VCaP (cell line): ENCODE measurements around the gene R3HDM4.
"Not testable (repeated sequence)": the region's sequence is repeated elsewhere in the genome, so short reads cannot be mapped to it uniquely, and the experiment has no call there.

Experiments used
- H3K27ac ChIP-seq: fragments of 450-650 bp; 2 replicates; pipeline ENCODE4 v1.5.1; 2017
- TF ChIP-seq, protein P1 (sequence below): fragments of 450-650 bp; conservative IDR thresholded peaks from 2 replicates; pipeline ENCODE4 v1.5.1; 2017; ENCODE audit warnings: mild to moderate bottlenecking, moderate library complexity

Gene R3HDM4

DNA sequence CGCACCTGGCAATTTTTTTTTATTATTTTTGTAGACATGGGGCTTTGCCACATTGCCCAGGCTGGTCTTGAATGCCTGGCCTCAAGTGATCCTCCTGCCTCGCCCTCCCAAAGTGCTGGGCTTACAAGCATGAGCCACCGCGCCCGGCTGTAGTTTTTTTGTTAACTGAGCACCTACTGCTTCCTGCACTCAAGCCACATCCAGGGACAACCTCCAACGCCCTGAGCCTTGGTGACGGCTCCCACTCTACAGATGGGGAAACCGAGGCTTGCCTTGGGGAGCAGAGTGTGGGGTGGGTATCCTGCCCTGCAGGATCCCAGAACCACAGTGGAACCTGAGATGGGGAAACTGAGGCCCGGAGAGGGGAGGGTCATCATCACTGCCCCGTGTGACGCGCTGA, 57.9 kb downstream of the R3HDM4 start:
- no peak overlapping the region for H3K27ac ChIP-seq
- TF ChIP-seq, protein P1, sequence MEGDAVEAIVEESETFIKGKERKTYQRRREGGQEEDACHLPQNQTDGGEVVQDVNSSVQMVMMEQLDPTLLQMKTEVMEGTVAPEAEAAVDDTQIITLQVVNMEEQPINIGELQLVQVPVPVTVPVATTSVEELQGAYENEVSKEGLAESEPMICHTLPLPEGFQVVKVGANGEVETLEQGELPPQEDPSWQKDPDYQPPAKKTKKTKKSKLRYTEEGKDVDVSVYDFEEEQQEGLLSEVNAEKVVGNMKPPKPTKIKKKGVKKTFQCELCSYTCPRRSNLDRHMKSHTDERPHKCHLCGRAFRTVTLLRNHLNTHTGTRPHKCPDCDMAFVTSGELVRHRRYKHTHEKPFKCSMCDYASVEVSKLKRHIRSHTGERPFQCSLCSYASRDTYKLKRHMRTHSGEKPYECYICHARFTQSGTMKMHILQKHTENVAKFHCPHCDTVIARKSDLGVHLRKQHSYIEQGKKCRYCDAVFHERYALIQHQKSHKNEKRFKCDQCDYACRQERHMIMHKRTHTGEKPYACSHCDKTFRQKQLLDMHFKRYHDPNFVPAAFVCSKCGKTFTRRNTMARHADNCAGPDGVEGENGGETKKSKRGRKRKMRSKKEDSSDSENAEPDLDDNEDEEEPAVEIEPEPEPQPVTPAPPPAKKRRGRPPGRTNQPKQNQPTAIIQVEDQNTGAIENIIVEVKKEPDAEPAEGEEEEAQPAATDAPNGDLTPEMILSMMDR: no peak

DNA sequence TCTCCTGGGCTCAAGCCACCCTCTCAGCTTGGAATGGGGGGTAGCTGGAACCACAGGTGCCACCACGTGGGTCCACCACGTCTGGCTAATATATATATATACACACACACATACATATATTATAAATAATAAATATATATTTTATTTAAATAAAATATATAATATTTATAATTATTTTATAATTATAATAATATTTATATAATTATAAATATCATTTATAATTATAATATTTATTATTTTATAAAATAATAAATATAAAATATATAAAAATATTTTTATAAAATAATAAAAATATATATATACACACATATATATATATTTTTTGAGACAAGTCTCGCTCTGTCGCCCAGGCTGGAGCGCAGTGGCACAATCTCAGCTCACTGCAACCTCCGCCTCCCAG, 58.5 kb downstream of the R3HDM4 start:
- TF ChIP-seq, protein P1: no peak

DNA sequence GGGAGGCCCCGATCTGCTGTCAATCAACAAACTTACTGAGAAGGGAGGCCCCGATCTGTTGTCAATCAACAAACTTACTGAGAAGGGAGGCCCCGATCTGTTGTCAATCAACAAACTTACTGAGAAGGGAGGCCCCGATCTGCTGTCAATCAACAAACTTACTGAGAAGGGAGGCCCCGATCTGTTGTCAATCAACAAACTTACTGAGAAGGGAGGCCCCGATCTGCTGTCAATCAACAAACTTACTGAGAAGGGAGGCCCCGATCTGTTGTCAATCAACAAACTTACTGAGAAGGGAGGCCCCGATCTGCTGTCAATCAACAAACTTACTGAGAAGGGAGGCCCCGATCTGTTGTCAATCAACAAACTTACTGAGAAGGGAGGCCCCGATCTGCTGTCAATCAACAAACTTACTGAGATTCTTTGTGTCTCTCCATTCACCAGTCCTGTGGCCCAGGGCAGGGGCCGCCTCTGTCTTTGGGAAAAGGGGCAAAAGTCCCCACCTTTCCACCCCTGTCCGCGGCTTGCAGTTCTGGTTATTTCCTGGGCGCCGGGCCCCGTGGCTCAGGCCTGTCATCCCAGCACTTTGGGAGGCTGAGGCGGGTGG, 59.3 kb downstream of the R3HDM4 start:
- not testable (repeated sequence) for H3K27ac ChIP-seq

More for the DNA sequence above, 58.5 kb downstream of the R3HDM4 start:
- H3K27ac ChIP-seq: no peak overlapping the region

DNA sequence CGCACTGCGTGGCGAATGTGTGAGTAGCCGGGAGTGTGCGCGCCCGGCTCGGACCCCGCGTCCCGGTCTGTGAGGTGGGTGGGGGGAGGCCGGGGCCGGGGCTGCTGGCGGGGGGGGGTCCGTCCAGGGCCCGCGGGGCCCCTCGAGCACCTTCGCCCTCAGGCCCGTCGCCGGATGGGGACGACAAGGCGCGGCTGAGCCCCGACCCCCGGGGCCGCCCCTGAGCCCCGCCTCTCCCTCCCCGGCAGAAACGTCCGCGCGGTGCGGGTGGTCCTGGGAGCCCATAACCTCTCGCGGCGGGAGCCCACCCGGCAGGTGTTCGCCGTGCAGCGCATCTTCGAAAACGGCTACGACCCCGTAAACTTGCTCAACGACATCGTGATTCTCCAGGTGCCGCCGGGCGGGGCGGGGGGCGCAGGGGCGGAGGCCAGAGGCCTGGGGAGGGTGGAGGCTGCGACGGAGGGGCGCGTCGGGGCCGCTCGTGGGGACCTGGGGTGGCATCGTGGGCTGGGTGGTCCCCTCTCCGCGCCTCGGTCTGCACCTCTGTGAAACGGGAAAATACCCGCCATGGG, 59.9 kb downstream of the R3HDM4 start:
- no peak overlapping the region for H3K27ac ChIP-seq
- TF ChIP-seq, protein P1: no peak

DNA sequence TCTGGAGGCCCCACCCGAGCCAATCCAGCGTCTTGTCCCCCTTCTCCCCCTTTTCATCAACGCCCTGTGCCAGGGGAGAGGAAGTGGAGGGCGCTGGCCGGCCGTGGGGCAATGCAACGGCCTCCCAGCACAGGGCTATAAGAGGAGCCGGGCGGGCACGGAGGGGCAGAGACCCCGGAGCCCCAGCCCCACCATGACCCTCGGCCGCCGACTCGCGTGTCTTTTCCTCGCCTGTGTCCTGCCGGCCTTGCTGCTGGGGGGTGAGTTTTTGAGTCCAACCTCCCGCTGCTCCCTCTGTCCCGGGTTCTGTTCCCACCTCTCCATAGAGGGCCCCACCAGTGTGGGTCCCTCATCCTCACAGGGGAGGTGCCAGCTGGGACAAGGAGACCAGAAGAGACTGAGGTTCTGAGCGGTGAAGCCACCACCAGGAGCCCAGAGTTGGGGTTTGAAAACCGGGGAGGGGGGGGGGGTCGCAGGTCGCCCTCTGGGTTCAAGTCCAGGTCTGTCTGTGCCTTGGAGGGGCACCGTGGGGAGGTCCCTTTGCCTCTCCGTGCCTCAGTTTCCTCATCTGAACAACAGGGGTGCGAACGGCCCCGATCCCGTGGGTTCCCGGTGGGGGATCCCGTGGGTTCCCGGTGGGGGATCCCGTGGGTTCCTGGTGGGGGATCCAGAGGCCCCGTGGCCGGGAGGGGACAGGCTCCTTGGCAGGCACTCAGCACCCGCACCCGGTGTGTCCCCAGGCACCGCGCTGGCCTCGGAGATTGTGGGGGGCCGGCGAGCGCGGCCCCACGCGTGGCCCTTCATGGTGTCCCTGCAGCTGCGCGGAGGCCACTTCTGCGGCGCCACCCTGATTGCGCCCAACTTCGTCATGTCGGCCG, 60.6 kb downstream of the R3HDM4 start, which contains the start of gene ELANE:
Gene ELANE, plus strand, starts transcription at position 168 of the 878 bp plus-strand sequence. Its CDS starts 26 bp downstream, at position 194.
- TF ChIP-seq, protein P1: no peak
- no peak within 1 kb of the TSS for H3K27ac ChIP-seq

DNA sequence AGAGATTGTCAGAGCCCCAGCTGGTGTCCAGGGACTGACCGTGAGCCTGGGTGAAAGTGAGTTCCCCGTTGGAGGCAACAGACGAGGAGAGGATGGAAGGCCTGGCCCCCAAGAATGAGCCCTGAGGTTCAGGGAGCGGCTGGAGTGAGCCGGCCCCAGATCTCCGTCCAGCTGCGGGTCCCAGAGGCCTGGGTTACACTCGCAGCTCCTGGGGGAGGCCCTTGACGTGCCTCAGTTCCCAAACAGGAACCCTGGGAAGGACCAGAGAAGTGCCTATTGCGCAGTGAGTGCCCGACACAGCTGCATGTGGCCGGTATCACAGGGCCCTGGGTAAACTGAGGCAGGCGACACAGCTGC, 62.1 kb downstream of the R3HDM4 start:
- TF ChIP-seq, protein P1: no peak
- H3K27ac ChIP-seq: peak overlapping the region; percentile 30

DNA sequence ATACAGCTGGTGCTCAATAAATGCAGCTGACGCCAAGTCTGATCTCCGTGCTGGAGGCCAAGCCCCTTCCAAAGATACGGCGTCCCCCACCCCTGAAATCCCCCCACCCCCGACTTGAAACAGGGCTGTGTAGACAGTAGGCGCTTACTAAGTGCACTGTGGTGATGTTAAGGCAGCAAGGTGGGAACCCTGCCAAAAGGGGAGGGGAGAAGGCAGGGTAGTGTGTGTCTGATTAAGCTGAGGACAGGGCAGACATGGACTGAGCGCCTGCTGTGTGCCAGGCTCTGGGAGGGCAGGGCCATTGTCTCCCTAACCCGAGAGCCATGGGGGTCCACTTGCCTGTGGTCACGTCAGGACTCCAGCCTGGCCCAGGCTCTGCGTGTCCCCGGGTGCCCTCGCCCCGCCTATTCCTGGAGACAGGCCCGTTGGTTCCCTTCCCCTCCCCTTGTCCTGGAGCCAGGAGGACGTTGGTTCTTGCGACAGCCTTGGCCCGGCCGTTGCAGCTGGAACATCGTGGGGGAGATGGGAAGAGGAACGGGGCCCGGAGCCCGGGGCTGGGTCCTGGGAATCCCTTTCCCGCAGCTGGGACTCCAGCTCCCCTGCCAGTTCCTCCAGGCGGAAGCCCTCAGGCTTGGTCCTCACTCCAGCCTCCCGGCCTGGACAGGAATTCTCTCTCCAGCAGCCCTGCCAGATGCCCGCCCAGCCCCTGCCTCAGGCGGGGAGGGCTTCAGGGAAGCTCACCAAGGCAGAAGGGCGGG, 62.6 kb downstream of the R3HDM4 start:
- TF ChIP-seq, protein P1: no peak
- peak overlapping the region; percentile 30 for H3K27ac ChIP-seq

DNA sequence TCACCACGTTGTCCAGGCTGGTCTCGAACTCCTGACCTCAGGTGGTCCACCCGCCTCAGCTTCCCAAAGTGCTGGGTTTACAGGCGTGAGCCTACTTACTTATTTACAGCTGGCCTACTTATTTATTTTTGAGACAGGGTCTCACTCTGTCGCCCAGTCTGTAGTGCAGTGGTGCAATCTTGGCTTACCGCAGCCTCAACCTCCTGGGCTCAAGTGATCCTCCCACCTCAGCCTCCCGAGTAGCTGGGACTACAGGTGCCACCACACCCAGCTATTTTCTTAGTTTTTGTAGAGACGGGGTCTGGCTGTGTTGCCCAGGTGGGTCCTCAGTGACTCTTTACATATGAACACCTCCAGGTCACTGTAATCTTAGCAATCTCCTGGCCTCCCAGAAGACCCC, 63.8 kb downstream of the R3HDM4 start:
- H3K27ac ChIP-seq: not testable (repeated sequence)
